MM.1S (cell line): ENCODE results near the gene KIF5C.

Experiments
- DNase-seq: peaks from one replicate; pipeline ENCODE4 v3.0.0-alpha.2; 2015
- H2AFZ ChIP-seq: fragments of 300-600 bp; sonication (generic); 2 replicates; pipeline ENCODE4 v1.6.0; 2016; ENCODE audit warnings: antibody characterized with exemption, low read length
- H3F3A ChIP-seq: fragments of 300-600 bp; sonication (generic); 2 replicates; pipeline ENCODE4 v1.6.1; 2016; ENCODE audit warnings: mild to moderate bottlenecking, antibody characterized with exemption, low read length, moderate library complexity, mixed read lengths; ENCODE audit not compliant: insufficient read depth
- H3K27ac ChIP-seq: fragments of 300-600 bp; sonication (generic); 2 replicates; pipeline ENCODE4 v1.5.1; 2016; ENCODE audit warnings: mild to moderate bottlenecking, low read length
- H3K27me3 ChIP-seq: fragments of 300-600 bp; sonication (generic); replicated peaks from 2 replicates; pipeline ENCODE4 v1.6.0; 2016; ENCODE audit warnings: low read length; ENCODE audit not compliant: insufficient read depth
- H3K36me3 ChIP-seq: fragments of 300-600 bp; sonication (generic); replicated peaks from 2 replicates; pipeline ENCODE4 v1.6.1; 2016; ENCODE audit warnings: mild to moderate bottlenecking, low read length, mixed read lengths; ENCODE audit not compliant: insufficient read depth
- H3K4me1 ChIP-seq: fragments of 300-600 bp; sonication (generic); 2 replicates; pipeline ENCODE4 v1.6.1; 2016; ENCODE audit warnings: low read length, mixed read lengths
- H3K4me2 ChIP-seq: fragments of 300-600 bp; sonication (generic); 2 replicates; pipeline ENCODE4 v1.6.0; 2016; ENCODE audit warnings: low read depth, low read length
- H3K4me3 ChIP-seq: fragments of 300-600 bp; sonication (generic); 2 replicates; pipeline ENCODE4 v1.5.1; 2016; ENCODE audit warnings: low read length, mixed read lengths
- H3K79me2 ChIP-seq: fragments of 300-600 bp; sonication (generic); 2 replicates; pipeline ENCODE4 v1.6.1; 2016; ENCODE audit warnings: mixed run types, low read length, mixed read lengths
- H3K9ac ChIP-seq: fragments of 300-600 bp; sonication (generic); 2 replicates; pipeline ENCODE4 v1.6.1; 2016; ENCODE audit warnings: low read length, mixed read lengths
- H3K9me2 ChIP-seq: fragments of 300-600 bp; sonication (generic); replicated peaks from 2 replicates; pipeline ENCODE4 v1.6.1; 2016; ENCODE audit warnings: mild to moderate bottlenecking, low read length, mixed read lengths; ENCODE audit not compliant: insufficient read depth
- H3K9me3 ChIP-seq: fragments of 300-600 bp; sonication (generic); replicated peaks from 2 replicates; pipeline ENCODE4 v1.6.1; 2016; ENCODE audit warnings: mild to moderate bottlenecking, low read length, mixed read lengths; ENCODE audit not compliant: insufficient read depth
- H4K20me1 ChIP-seq: fragments of 300-600 bp; sonication (generic); 2 replicates; pipeline ENCODE4 v1.6.1; 2016; ENCODE audit warnings: mild to moderate bottlenecking, low read length, moderate library complexity, mixed read lengths; ENCODE audit not compliant: insufficient read depth
- EZH2 ChIP-seq: fragments of 300-600 bp; sonication (generic); optimal IDR thresholded peaks from 2 replicates; pipeline ENCODE3; 2017; ENCODE audit warnings: low read depth, mild to moderate bottlenecking, antibody characterized with exemption, low read length, mixed read lengths
- EZH2phosphoT487 ChIP-seq: fragments of 300-600 bp; sonication (generic); IDR thresholded peaks from 2 replicates; pipeline ENCODE4 v1.6.1; 2018; ENCODE audit warnings: antibody characterized with exemption, low read length
- TF ChIP-seq, protein P1 (sequence below): fragments of 300-600 bp; sonication (generic); IDR thresholded peaks from 2 replicates; pipeline ENCODE4 v1.5.1; 2016; ENCODE audit warnings: antibody characterized with exemption, low read length, mixed read lengths

KIF5C gene

DNA sequence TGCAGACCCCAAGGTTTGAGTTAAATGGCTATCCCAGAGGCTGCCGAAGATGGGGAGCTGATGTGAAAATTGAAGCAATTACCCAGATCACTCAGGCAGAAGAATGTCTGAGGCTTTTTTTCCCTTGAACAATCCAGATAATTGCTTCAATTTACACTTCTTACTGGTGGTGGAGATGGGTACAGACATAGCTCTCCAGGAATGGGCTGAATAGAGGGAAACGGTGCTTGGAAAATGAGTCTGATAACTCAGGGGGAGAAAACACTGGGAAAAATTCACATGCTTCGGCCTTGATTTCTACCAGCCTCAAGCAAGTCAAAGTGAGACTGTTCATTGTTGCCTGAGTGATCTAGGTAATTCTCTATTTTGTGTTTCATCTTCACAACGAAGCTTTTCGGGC is 9.5 kb upstream of the KIF5C start:
- Histone ChIP-seq H3K27me3 (no peaks in the 10 kb centered on the region), H3K4me2 (no peak overlapping the region), H3K79me2 (no peaks in the 10 kb centered on the region), H3K9me3 (no peaks in the 10 kb centered on the region), H3K9ac (no peak overlapping the region), H3K4me1 (peaks cover 4% of the 10 kb centered on the region; the same call in 1 of the 2 replicates), H3K36me3 (no peaks in the 10 kb centered on the region), H3K4me3 (no peak overlapping the region), H2AFZ (no peak overlapping the region), H3F3A (no peaks in the 10 kb centered on the region), H4K20me1 (no peaks in the 10 kb centered on the region), H3K27ac (no peak overlapping the region), H3K9me2 (no peaks in the 10 kb centered on the region)
- no peak for DNase-seq
- TF ChIP-seq EZH2phosphoT487 (no peak), EZH2 (no peak)
- TF ChIP-seq, protein P1, sequence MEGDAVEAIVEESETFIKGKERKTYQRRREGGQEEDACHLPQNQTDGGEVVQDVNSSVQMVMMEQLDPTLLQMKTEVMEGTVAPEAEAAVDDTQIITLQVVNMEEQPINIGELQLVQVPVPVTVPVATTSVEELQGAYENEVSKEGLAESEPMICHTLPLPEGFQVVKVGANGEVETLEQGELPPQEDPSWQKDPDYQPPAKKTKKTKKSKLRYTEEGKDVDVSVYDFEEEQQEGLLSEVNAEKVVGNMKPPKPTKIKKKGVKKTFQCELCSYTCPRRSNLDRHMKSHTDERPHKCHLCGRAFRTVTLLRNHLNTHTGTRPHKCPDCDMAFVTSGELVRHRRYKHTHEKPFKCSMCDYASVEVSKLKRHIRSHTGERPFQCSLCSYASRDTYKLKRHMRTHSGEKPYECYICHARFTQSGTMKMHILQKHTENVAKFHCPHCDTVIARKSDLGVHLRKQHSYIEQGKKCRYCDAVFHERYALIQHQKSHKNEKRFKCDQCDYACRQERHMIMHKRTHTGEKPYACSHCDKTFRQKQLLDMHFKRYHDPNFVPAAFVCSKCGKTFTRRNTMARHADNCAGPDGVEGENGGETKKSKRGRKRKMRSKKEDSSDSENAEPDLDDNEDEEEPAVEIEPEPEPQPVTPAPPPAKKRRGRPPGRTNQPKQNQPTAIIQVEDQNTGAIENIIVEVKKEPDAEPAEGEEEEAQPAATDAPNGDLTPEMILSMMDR: no peak

DNA sequence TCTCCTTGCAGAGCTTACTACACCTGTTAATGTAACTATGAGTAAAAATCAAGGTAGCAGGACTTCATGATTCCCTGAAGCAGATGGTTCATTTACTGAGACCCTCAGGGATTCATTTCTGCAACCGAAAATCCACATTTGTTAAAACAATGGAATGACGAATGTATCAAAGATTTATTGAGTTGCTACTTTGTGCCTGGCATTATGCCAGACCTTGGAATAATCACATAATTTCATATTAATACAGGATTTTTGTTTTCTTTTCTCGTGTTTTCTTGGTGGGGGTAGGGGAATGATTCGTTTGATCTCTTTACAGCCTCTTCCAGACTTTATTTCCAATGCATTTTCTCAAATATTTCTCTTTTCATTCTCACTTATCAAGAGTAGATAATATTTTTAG is 8.9 kb upstream of the KIF5C start:
- no peaks in the 10 kb centered on the region for H3K36me3 ChIP-seq
- no peaks in the 10 kb centered on the region for H4K20me1 ChIP-seq
- no peaks in the 10 kb centered on the region for H3K9me3 ChIP-seq
- H3F3A ChIP-seq: no peaks in the 10 kb centered on the region
- H3K27me3 ChIP-seq: no peaks in the 10 kb centered on the region
- no peak overlapping the region for H2AFZ ChIP-seq
- H3K4me1 ChIP-seq: peaks cover 2% of the 10 kb centered on the region; the same call in 1 of the 2 replicates
- no peak overlapping the region for H3K9ac ChIP-seq
- H3K79me2 ChIP-seq: no peaks in the 10 kb centered on the region
- H3K27ac ChIP-seq: no peak overlapping the region
- no peaks in the 10 kb centered on the region for H3K9me2 ChIP-seq
- no peak overlapping the region for H3K4me3 ChIP-seq
- DNase-seq: no peak
- no peak overlapping the region for H3K4me2 ChIP-seq
- TF ChIP-seq, protein P1: no peak
- TF ChIP-seq EZH2 (no peak), EZH2phosphoT487 (no peak)

DNA sequence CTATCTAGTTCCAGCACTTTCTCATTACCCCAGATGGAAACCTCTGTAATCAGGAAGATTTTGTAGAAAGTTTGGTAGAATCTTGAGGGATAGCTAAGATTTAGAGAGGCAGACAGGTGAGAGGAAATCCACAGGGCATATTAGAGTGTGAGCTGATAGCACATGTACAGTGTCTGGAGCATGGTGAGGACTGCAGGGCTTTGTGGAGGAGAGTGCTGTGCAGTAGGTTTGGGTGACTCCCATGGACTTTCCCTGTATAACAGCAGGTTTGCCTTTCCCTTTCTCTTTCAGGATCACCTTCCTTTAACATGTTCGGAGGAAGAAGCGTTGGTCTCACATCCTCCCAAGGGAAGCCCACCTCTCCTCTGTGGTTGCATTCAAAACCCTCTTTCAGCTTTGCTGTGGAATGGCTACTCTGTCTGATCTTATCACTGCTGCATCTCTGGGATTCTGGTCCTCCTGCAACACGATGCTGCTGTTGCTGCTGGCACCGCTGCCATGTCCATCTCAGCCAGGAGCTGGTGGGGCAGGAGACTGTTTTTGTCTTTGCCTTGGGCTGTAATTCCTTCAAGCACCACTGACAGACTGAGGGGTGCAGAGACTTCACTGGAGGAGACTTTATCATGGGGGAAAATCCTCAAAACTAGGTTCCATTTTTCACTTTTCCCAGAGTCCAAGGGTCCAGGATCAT is 7.8 kb upstream of the KIF5C start:
- Histone ChIP-seq H3K9me3 (no peaks in the 10 kb centered on the region), H3K36me3 (no peaks in the 10 kb centered on the region), H3K27me3 (no peaks in the 10 kb centered on the region), H2AFZ (no peak overlapping the region), H3K9me2 (no peaks in the 10 kb centered on the region), H3K4me3 (no peak overlapping the region), H3K4me1 (no peaks in the 10 kb centered on the region), H3K79me2 (no peaks in the 10 kb centered on the region), H3K4me2 (no peak overlapping the region), H3K9ac (no peak overlapping the region), H4K20me1 (no peaks in the 10 kb centered on the region), H3F3A (no peaks in the 10 kb centered on the region), H3K27ac (no peak overlapping the region)
- TF ChIP-seq, protein P1: no peak
- TF ChIP-seq EZH2 (no peak), EZH2phosphoT487 (no peak)
- DNase-seq: no peak
